Measurements from ENCODE around the gene MRPL42.

GRCh38 chr12:93541578-93542225 lies 74.4 kb downstream of the MRPL42 start:
- TF ChIP-seq CTCF (conservative IDR thresholded peaks at IDR 0.05): no peak
- TF ChIP-seq ZFX (IDR thresholded peaks at IDR 0.05): no peak
